Endothelial cell of coronary artery (primary cell): ENCODE results near the gene GPX4. TPM values are rescaled to one million over a fixed set of nuclear protein-coding genes. Genes with fewer than 3 reads are reported as not detected.

Experiments used
- total RNA-seq: library from RNA; depleted of rRNA; stranded (reverse); fragments of >200 nt; gene quantifications from 2 replicates; pipeline ENCODE4 v1.2.3, GENCODE V29; 2014

GPX4 gene
- total RNA-seq, result 363 and 429 TPM in 2 replicates

GRCh38 chr19:1103708-1104310, at the start of gene GPX4:
Gene GPX4, plus strand, starts transcription at chr19:1103994. Its CDS starts 50 bp downstream, at chr19:1104044.

GRCh38 chr19:1066748-1067340, 37.0 kb upstream of the GPX4 start, which contains the start of gene ARHGAP45:
Gene ARHGAP45, plus strand, starts transcription at chr19:1067167. Its CDS starts 239 bp downstream, at chr19:1067406.

GRCh38 chr19:1094978-1095701, 8.7 kb upstream of the GPX4 start, which contains the start of gene POLR2E:
Gene POLR2E, minus strand, starts transcription at chr19:1095375. Its CDS starts 60 bp downstream, at chr19:1095315.

Other genes starting within 250 kb of the GPX4 start
- 0.28 and 1.4 TPM in 2 replicates for gene CFD, start 244.3 kb upstream of the GPX4 start, total RNA-seq
- gene MED16, start 210.8 kb upstream of the GPX4 start, total RNA-seq, result 25.1 and 27.3 TPM in 2 replicates
- not detected in 2 replicates for gene RNU6-9, start 210.5 kb upstream of the GPX4 start, total RNA-seq
- 18.2 and 23.4 TPM in 2 replicates for gene R3HDM4, start 190.8 kb upstream of the GPX4 start, total RNA-seq
- gene KISS1R, start 186.7 kb upstream of the GPX4 start, total RNA-seq, result not detected in 2 replicates
- 4.9 and 8.7 TPM in 2 replicates for gene ARID3A, start 178.0 kb upstream of the GPX4 start, total RNA-seq
- gene WDR18, start 119.6 kb upstream of the GPX4 start, total RNA-seq, result 141 and 143 TPM in 2 replicates
- gene GRIN3B, start 103.6 kb upstream of the GPX4 start, total RNA-seq, result 0.19 and 0.27 TPM in 2 replicates
- 48.3 and 59.8 TPM in 2 replicates for gene TMEM259, start 82.9 kb upstream of the GPX4 start, total RNA-seq
- not detected in 2 replicates for gene RNU6-2, start 82.5 kb upstream of the GPX4 start, total RNA-seq
- gene CNN2, start 77.4 kb upstream of the GPX4 start, total RNA-seq, result 187 and 190 TPM in 2 replicates
- gene ABCA7, start 63.9 kb upstream of the GPX4 start, total RNA-seq, result 4.0 and 4.8 TPM in 2 replicates
- gene ARHGAP45, start 36.8 kb upstream of the GPX4 start, total RNA-seq, result 5.6 and 9.5 TPM in 2 replicates
- 101 and 122 TPM in 2 replicates for gene POLR2E, start 8.6 kb upstream of the GPX4 start, total RNA-seq
- gene SBNO2, start 70.3 kb downstream of the GPX4 start, total RNA-seq, result 30.9 and 64.3 TPM in 2 replicates
- gene STK11, start 101.8 kb downstream of the GPX4 start, total RNA-seq, result 88.2 and 94.2 TPM in 2 replicates
- gene CBARP, start 134.0 kb downstream of the GPX4 start, total RNA-seq, result 1.3 and 1.6 TPM in 2 replicates
- gene ATP5F1D, start 137.8 kb downstream of the GPX4 start, total RNA-seq, result 46.3 and 51.7 TPM in 2 replicates
- 12.7 and 16.3 TPM in 2 replicates for gene MIDN, start 144.6 kb downstream of the GPX4 start, total RNA-seq
- 76.5 and 167 TPM in 2 replicates for gene CIRBP, start 165.3 kb downstream of the GPX4 start, total RNA-seq
- gene FAM174C, start 171.5 kb downstream of the GPX4 start, total RNA-seq, result 12.8 and 25.1 TPM in 2 replicates
- gene EFNA2, start 181.9 kb downstream of the GPX4 start, total RNA-seq, result 0.09 and 0.18 TPM in 2 replicates